ENCODE results near the gene PARP11. TPM values are rescaled to one million over a fixed set of nuclear protein-coding genes. Genes with fewer than 3 reads are reported as not detected.

Gene PARP11, protein sequence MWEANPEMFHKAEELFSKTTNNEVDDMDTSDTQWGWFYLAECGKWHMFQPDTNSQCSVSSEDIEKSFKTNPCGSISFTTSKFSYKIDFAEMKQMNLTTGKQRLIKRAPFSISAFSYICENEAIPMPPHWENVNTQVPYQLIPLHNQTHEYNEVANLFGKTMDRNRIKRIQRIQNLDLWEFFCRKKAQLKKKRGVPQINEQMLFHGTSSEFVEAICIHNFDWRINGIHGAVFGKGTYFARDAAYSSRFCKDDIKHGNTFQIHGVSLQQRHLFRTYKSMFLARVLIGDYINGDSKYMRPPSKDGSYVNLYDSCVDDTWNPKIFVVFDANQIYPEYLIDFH
- total RNA-seq, result 10 to 100 TPM; 13.4 TPM
- polyA plus RNA-seq (2013, experiment 1 of 2), result 15.6 TPM
- polyA plus RNA-seq (2013, experiment 2 of 2), result 18.1 TPM
- 11.1 to 78.7 (median 29.5) reads per million in 172 experiments for total RNA-seq

- TF ChIP-seq CTCF (IDR thresholded peaks at IDR 0.05), result no peak
Observed at GRCh38 chr12:3872800-3873636, at the start of gene PARP11. Gene PARP11, minus strand, starts transcription at chr12:3873399. Its CDS starts 170 bp downstream, at chr12:3873229.

GRCh38 chr12:3922033-3922432, 48.8 kb upstream of the PARP11 start:
- peaks cover 37% of the 10 kb centered on the region for H3K4me1 Mint-ChIP-seq (ENCODE audit: low read depth)
- H3K4me3 Mint-ChIP-seq, result no peak overlapping the region
- H3K4me1 ChIP-seq (ENCODE audit: insufficient read depth, low read length), result peaks cover 14% of the 10 kb centered on the region
- H3K4me3 ChIP-seq (ENCODE audit: low read length), result no peak overlapping the region
- no peaks in the 10 kb centered on the region for H3K27me3 ChIP-seq (ENCODE audit: control insufficient read depth in 1 of 2, insufficient read depth in 2 of 2, low read length in 2 of 2)
- no peaks in the 10 kb centered on the region for H3K36me3 ChIP-seq (ENCODE audit: insufficient read depth, low read length)
- no peaks in the 10 kb centered on the region for H3K9me3 Mint-ChIP-seq
- DNase-seq (no peak), ATAC-seq (ENCODE audit: poor library complexity) (no peak)
- no peak overlapping the region for H3K27ac Mint-ChIP-seq
- POLR2A ChIA-PET, result interaction anchor here (1.0 to 2.6 kb wide), 2 partner anchors 25 to 40 kb away, joined by 3 to 7 read pairs; no protein-coding TSS in a partner anchor
- H3K27ac ChIP-seq (ENCODE audit: low read depth in 1 of 2, low read length in 2 of 2), result no peak overlapping the region
- no peaks in the 10 kb centered on the region for H3K27me3 Mint-ChIP-seq
- no peak for TF ChIP-seq CTCF (IDR thresholded peaks at IDR 0.05)
- CTCF ChIA-PET, result interaction anchor here (0.5 kb wide), 1 partner anchor 34 kb away, joined by 3 read pairs; no protein-coding TSS in a partner anchor
- intact Hi-C loops (cut with DNase I, micrococcal nuclease), result no loop called here
- H3K9me3 ChIP-seq (ENCODE audit: control insufficient read depth in 1 of 2, insufficient read depth in 1 of 2, low read length in 2 of 2), result no peaks in the 10 kb centered on the region
- no peaks in the 10 kb centered on the region for H3K36me3 Mint-ChIP-seq (ENCODE audit: low read depth)

More at GRCh38 chr12:3872800-3873636, at the start of gene PARP11:
- peak; percentile 94 for ATAC-seq (ENCODE audit: poor library complexity)
- H3K4me1 Mint-ChIP-seq (ENCODE audit: low read depth), result peaks cover 59% of the 10 kb centered on the region
- H3K36me3 Mint-ChIP-seq (ENCODE audit: low read depth), result peaks cover 33% of the 10 kb centered on the region
- intact Hi-C loops (cut with DNase I, micrococcal nuclease), result loop anchor here (1.0 to 10.0 kb wide), 5 partner anchors 121 to 978 kb away; partner anchors contain the start of genes RAD51AP1 (in 2 of the 2), CRACR2A (in 1 of the 2), TIGAR (in 1 of the 2) and TULP3 (in 1 of the 2)
- ChIA-PET POLR2A (interaction anchor here (0.6 to 1.6 kb wide), 27 partner anchors 10 to 634 kb away, joined by 3 to 14 read pairs (median 4); partner anchors contain the start of genes CCND2 and TIGAR), CTCF (interaction anchor here (1.2 kb wide), 2 partner anchors 12 to 404 kb away, joined by 6 read pairs; no protein-coding TSS in a partner anchor)
- H3K9me3 ChIP-seq (ENCODE audit: control insufficient read depth in 1 of 2, insufficient read depth in 1 of 2, low read length in 2 of 2), result no peaks in the 10 kb centered on the region
- H3K27me3 Mint-ChIP-seq, result no peaks in the 10 kb centered on the region
- H3K4me3 Mint-ChIP-seq, result peak within 1 kb of the TSS; percentile 95
- peak within 1 kb of the TSS; percentile 88 to 97 for H3K27ac ChIP-seq (ENCODE audit: low read depth in 1 of 2, low read length in 2 of 2)
- DNase-seq, result peak; percentile 95 to 99 (median 98)
- H3K27ac Mint-ChIP-seq, result peak within 1 kb of the TSS; percentile 99
- peak within 1 kb of the TSS; percentile 79 for H3K4me3 ChIP-seq (ENCODE audit: low read length)
- H3K27me3 ChIP-seq (ENCODE audit: control insufficient read depth in 1 of 2, insufficient read depth in 2 of 2, low read length in 2 of 2), result no peaks in the 10 kb centered on the region
- H3K36me3 ChIP-seq (ENCODE audit: insufficient read depth, low read length), result no peaks in the 10 kb centered on the region
- H3K9me3 Mint-ChIP-seq, result no peaks in the 10 kb centered on the region
- H3K4me1 ChIP-seq (ENCODE audit: insufficient read depth, low read length), result peaks cover 30% of the 10 kb centered on the region

- Mint-ChIP-seq H3K27ac (no peak overlapping the region), H3K27me3 (no peaks in the 10 kb centered on the region), H3K4me1 (ENCODE audit: low read depth) (peaks cover 37% of the 10 kb centered on the region), H3K36me3 (ENCODE audit: low read depth) (no peaks in the 10 kb centered on the region), H3K4me3 (no peak overlapping the region), H3K9me3 (no peaks in the 10 kb centered on the region)
- Histone ChIP-seq H3K36me3 (ENCODE audit: insufficient read depth, low read length) (no peaks in the 10 kb centered on the region), H3K27me3 (ENCODE audit: control insufficient read depth in 1 of 2, insufficient read depth in 2 of 2, low read length in 2 of 2) (no peaks in the 10 kb centered on the region), H3K4me3 (ENCODE audit: low read length) (no peak overlapping the region), H3K4me1 (ENCODE audit: insufficient read depth, low read length) (peaks cover 14% of the 10 kb centered on the region), H3K27ac (ENCODE audit: low read depth in 1 of 2, low read length in 2 of 2) (no peak overlapping the region), H3K9me3 (ENCODE audit: control insufficient read depth in 1 of 2, insufficient read depth in 1 of 2, low read length in 2 of 2) (no peaks in the 10 kb centered on the region)
- DNase-seq (no peak), ATAC-seq (ENCODE audit: poor library complexity) (no peak)
- CTCF ChIA-PET, result no interaction called here
- POLR2A ChIA-PET, result interaction anchor here (1.0 to 2.6 kb wide), 2 partner anchors 25 to 40 kb away, joined by 3 to 7 read pairs; no protein-coding TSS in a partner anchor
- intact Hi-C loops (cut with DNase I, micrococcal nuclease), result no loop called here
- TF ChIP-seq CTCF (IDR thresholded peaks at IDR 0.05), result no peak
Observed at GRCh38 chr12:3921526-3921925, 48.3 kb upstream of the PARP11 start.
